GM10248 (cell line): ENCODE results near the gene PPP1R12A.
A peak's percentile ranks its signal among the peaks of the same experiment; 100 is the strongest.

Experiments
- CTCF ChIA-PET: fragments of 300-600 bp; sonication (Branson Sonifier 250); formaldehyde crosslinking; extraction: SDS; loops from one replicate; lab custom pipeline; 2021; ENCODE audit warnings: antibody characterized with exemption; lab: Yijun Ruan, JAX
- POLR2A ChIA-PET: fragments of 350-650 bp; sonication (Branson Sonifier 250); formaldehyde crosslinking; extraction: SDS; loops from one replicate; lab custom pipeline; 2020; ENCODE audit warnings: antibody characterized with exemption; lab: Yijun Ruan, JAX
- DNase-seq: peaks from one replicate; pipeline ENCODE4 v3.0.0; 2012; ENCODE audit errors: extremely low spot score
- CTCF ChIP-seq: IDR thresholded peaks from 2 replicates; pipeline ENCODE4 v1.5.1; 2012; ENCODE audit warnings: mild to moderate bottlenecking, low read depth; ENCODE audit errors: extremely low read depth, missing control alignments, control extremely low read depth

Gene PPP1R12A

GRCh38 chr12:79932357-79932756 is 2.5 kb downstream of the PPP1R12A start:
- DNase-seq = no peak
- TF ChIP-seq CTCF = no peak
- POLR2A ChIA-PET = no interaction called here
- CTCF ChIA-PET = no interaction called here

- TF ChIP-seq CTCF = no peak
- POLR2A ChIA-PET = no interaction called here
- CTCF ChIA-PET = no interaction called here
- no peak for DNase-seq
Observed at GRCh38 chr12:79929065-79929464, 5.8 kb downstream of the PPP1R12A start.

GRCh38 chr12:79927772-79928474 is 7.0 kb downstream of the PPP1R12A start:
- ChIA-PET CTCF (no interaction called here), POLR2A (no interaction called here)
- TF ChIP-seq CTCF = no peak
- peak; percentile 34 for DNase-seq

GRCh38 chr12:79926951-79927350 is 7.9 kb downstream of the PPP1R12A start:
- CTCF ChIA-PET = interaction anchor here (1.1 kb wide), 1 partner anchor 73 kb away, joined by 3 read pairs; no protein-coding TSS in a partner anchor
- no peak for DNase-seq
- POLR2A ChIA-PET = no interaction called here
- TF ChIP-seq CTCF = no peak

GRCh38 chr12:79925492-79925891 is 9.4 kb downstream of the PPP1R12A start:
- no peak for DNase-seq
- no peak for TF ChIP-seq CTCF
- ChIA-PET CTCF (interaction anchor here (1.7 kb wide), 1 partner anchor 90 kb away, joined by 5 read pairs; no protein-coding TSS in a partner anchor), POLR2A (interaction anchor here (0.7 kb wide), 1 partner anchor 10 kb away, joined by 3 read pairs; no protein-coding TSS in a partner anchor)

GRCh38 chr12:79921786-79922185 is 13.1 kb downstream of the PPP1R12A start:
- TF ChIP-seq CTCF = no peak
- ChIA-PET POLR2A (no interaction called here), CTCF (no interaction called here)
- DNase-seq = no peak
